GM18873 (cell line): Measurements from ENCODE around the gene HOXC10.

Source experiments
- ATAC-seq: cut with Tn5 transposase; IDR thresholded peaks from one replicate; pipeline ENCODE4 v1.9.1; 2021; ENCODE audit warnings: mild to moderate bottlenecking, moderate library complexity, moderate number of reproducible peaks; ENCODE audit not compliant: unreplicated experiment, low FRiP score

The HOXC10 gene

DNA sequence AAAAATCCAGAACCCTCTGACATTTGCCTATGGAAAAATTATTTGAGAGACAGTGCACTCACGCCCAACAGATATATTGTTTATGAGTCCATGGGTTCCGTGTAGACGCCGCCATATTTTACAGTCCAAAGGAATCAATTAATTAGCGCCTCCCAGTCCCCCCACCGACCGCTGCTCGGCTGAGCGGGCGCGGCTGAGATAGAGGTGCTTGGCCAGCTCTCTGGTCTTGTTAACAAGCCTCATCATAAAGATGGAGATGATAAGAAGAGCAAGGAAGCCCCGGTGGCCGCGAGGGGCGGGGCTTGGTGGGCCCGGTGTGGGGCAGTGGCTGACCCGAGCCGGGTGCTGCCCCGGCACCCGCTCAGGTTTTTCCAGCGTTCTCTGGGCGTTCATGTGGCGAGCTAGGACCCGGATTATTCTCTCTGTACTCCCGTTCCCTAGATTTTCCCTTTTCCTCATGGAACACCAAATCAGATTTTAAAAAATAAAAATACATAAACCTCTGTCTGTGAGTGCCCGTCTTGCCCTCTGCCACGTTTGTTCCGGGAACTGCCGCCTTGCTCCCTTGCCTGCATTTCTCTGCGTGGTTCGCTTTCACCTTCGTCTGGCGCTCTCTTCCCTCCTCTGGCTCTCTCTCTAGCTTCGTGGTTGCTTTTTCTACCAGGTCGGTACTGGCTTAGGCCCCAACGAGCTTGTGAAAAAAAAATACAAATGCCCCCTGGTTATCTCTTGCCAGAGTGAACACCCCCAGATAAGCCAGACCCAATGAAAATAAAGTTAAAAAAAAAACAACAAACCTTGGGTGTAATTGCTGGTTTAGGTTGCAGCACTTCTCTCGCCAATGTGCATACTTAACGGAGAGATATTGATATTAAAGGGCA, 21.3 kb upstream of the HOXC10 start:
- ATAC-seq, result no peak

DNA sequence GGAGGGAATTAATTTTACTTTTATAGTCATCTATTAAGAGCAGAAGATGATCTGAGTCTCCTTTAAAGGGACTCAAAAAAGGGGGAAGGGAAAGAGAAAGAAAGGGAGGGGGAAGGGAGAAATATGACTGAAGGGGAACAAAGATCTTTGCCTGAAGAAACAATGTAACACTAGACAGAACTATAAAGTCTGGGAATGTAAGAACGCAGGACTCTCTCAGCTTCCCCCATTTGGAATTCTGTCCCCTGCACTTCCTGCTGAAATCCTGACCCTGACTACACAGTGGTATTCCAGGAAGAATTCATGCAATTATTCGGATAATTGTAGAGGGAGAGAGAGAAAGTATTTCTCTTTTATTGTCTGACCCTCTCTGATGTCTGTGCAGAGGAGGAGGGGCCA, 20.6 kb upstream of the HOXC10 start:
- ATAC-seq, result no peak

DNA sequence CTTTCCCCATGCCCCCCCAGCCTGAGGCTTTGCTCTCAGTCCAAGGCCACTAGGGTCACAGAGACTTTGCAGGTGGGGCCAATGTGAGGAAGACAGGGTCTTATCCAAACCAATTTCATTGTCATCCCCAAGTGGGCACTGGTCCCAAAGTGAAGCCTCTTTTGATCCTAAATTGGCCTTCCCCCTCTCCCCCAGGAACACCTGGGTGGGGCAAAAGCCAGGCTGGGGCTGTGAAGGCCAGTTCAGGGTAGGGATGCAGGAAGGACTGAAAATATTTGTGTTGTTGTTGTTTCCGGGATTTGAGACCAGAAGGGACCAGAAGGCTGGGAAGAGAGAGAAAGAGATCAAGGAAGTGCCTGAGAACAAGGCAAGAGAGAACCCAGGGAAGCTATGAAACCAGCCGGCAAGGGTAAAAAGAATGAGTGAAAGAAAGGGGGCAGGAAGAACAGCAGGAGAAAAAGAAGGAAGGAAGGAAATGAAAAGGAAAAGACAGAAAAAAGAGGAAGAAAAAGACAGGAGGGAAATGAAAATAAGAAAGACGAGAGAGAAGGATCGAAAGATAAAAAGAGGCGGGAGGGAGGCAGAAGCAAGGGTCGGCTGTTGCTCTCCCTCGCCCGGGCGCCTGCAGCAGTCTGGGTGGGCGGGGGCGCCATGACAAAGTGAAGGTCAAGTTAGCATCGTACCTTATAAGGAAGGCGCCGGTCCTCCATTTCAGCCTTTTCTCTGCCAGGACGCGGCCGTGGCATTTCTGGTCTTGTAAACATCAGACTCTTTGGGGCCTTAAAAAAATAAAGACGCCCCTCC, 19.5 kb upstream of the HOXC10 start:
- ATAC-seq, result no peak

DNA sequence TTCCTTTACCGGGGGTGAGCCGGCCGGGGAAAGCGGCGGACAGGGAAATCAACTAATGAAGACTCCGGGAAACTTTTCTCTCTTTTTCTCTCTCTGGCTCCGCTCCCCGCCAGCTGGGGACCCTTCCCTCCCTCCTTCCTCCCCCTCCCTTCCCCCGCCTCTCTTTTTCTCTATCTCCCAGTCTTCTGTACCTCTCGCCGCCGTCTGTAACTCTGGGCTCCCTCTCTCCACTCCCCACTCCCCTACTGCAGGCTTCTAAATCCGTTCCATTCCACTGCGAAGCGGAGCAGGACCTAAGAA, 18.9 kb upstream of the HOXC10 start:
- ATAC-seq, result no peak

DNA sequence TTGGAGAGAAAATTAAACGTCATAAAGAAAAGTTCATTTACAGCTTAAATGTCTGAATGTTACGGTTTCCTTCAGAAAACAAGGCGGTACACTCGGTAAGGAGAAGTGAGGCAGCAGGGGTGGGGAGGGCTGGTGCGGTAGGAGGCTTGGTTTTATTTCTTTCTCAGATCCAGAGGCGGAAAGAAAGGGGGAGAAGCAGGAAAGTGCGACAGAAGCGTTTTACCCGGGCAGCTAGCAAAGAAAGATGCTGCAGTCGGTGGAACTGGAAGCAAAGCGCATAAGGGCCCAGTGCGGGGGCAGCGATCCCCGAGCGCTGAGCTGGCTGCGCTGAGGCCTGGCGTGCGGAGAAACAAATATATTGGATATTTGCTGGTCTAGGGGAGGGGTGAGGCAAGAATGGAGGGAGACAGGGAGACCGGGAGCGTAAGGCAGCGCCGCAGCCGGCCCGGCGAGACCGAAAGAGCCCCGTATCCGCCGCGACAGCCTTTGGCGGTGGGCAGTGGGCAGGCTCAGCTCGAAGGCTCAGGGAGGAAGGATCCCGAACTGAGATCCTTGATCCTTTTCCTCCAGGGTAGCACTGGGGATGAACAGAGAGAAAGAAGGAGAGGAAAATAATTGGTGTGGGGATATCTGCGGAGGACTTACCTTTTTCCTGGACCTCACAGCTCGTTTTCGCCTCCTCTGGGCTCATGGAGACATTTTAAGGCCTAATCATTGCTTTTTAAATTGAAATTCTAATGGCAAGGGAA, 18.4 kb upstream of the HOXC10 start:
- no peak for ATAC-seq

DNA sequence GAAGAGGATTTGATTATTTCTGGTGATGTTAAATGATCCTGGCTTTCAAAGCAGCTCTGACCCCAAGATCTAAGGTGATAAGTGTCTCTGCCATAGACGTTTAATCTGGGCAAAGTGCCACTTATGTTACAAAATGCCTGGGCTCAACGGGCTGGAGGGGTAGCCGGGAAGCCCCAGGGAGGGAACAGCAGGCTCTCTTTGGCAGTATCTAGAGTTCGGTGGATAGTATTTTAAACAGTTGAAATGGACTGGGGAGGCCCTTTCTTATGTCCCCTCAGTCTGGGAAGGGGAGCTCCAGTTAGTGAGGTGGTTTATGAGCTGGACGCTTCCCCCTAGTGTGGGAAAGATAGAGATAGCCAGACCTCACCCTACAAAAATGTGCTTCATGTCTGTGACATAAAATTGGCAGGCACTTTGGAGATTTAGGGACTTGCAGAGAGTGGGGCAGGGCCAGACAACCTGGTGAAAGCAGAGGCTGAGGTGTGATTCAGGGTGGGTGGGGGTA, 17.5 kb upstream of the HOXC10 start:
- no peak for ATAC-seq

DNA sequence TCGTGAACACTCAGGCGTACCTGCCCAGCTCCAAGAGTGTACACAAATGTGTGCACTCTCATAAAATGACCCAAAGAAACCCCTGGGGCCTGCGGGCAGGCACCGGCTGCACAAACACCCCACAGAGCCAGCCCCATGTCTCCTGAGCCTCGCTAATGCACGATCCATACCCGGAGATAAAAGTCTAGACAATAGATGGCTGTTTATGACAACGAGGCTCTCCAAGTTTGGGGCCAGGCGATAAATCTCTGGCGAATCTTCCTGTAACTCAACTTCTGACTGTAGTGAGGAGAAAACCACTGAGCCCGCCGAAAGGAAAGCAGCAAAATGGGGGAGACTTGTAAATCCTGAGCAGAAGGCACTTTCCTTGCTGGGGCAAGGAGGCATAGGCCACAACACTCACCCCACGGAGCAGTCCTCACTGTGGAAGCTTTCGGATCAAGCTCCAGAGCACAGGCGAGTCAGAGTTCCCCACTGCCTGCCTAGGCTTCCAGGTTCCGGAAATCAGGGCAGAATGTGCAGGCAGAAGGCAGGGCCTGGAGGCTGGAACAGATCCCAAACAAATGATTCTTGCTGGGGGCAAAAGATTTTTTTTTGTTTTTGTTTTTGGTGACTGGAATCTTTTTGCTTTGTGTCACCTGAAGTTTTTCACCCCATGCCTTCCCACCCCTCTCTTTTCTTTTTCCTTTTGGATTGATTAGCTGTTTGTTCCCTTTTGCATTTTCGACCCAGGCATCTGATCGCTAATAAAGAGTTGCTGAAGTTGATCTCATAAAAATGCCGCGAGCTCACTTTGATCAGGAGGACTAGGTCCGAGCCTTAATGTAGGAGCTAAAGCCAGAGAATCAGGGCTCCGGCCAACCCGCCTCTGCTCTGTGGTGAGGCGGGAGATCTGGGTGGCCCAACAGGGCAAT, 16.5 kb upstream of the HOXC10 start:
- ATAC-seq, result no peak

DNA sequence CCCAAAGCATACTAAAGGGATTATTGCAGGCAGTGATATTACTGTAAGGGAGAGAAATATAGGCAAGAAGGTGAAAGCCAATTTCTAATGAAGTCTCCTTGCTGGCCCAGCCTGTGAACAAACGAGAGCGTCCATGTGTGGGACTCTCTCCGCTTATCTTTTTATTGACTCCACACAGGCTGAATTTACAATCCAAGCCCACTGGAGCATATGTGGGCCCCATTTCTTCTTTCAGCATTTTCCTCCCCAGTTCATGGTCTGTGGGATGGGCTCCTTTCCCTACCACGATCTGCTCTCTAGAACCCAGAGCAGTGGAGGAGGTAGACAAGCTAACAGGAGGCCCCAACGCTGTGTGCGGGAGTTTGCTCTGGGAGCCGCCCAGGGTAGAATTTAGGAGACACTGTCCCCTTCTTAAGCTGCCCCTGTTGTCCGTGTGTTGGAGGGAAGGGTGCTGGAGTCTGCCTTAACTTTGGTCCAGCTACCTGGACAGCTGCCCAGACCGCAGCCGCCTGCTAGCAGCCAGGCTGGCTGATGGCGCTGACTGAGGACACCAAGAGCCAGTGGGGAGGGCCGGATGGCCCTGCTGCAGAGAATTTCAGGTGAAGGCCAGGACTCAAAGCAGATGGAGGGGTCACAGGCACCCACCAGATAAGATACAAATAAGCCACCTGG, 15.2 kb upstream of the HOXC10 start:
- ATAC-seq, result no peak

DNA sequence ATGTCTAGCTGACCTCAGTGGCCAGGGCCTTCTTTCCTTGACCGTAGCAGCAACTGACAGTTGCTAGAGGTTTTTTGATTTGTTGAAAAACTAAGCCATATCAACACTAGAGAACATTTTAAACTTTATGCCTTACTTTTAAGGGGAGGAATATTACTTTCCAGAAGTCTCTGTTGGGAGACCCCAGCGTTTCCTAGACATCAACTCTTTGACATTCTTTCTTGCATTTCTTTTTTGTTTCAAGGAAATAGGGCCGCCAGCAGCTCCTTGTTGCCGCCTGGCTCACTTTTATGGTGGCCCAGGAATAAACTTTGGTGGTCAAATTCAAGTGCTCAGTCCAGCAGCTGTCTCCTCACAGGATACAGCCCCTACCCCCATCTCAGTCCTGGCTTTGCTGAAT, 14.5 kb upstream of the HOXC10 start:
- no peak for ATAC-seq

DNA sequence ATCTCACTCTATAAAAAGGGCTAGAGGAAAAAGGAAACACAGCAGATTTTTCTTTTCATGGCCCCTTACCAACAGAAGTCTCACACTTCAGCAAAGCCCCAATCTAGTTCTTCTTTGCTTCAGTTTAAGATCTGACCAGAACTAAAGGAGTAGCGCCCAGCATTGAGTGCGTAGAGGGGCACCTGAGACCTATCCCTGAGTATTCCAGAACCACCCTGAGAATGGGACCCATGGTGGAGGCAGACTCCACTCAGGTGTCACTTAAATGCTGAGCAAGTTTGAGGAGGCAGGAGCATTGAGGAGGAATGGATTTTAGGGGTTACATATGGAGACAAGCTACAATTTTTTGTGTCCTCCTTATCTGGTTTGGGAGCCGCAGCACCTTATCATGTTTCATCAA, 13.8 kb upstream of the HOXC10 start:
- ATAC-seq, result no peak

DNA sequence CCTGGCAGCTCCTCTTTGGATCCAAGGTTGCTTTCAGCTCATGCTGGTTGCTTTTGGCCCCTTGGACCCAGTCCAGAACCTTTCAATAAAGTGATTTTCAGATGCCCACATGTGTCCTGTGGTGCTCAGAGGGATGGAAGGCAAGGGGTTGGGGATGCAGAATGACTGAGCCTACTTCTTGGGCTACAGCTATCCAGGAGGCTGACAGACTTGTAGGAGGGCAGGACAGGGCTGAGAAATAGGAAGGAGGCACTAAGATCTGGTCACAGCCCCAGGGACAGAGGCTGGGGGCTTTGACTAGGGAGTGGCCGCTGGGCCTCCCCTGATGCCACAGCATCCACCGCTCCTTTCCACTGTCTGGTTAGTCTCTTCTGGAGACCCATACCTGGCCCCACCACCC, 13.3 kb upstream of the HOXC10 start:
- ATAC-seq, result no peak

DNA sequence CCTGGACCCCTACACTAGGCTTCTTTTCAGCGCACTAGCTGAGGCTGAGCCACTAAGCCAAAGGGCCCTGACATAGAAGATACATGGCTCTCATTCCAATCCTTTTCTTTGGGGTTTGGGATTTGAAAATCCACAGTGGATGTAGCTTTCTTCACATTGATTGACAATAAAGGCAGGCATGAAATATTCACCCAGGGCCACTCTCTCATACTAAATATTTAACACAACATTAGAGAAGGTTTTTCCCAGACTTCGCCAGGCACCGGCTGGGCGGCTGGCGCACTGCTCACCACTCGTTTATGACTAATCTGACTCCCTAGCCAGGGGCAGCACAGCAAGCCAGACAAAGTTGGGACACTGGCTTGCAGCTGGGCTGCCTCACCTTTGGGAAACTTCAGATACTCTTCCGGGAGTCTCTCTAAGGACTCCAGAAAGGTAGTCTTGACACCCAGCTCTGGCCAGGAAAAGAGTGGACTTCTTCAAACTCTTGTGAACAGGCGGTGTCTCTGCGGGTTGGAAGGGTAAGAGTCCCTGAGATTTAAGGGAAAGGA, 12.7 kb upstream of the HOXC10 start:
- no peak for ATAC-seq

DNA sequence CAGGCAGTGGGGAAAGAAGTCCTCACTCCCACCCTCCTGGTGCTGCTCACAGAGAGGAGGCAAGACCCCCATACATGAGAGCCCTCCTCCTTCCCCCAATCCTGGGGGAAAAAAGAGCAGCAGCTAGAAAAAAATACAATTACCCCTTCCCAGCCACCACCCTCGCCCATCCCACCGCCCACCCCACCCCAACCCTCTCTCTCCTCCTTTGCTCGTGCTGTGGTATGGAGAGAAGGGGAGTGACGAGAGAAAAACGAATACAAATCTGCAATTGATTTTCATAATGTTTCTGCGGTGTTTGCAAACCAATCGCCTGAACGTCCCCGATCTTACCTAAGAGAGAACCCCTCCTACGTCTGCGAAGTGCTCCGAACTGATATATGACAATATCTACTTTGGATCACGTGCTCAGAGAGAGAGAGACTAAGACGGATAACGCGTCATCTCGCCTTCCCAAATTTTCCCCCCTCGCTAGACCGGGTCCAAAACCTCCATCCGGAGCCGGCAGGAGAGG, 12.2 kb upstream of the HOXC10 start, which contains the start of gene HOXC11:
TSS of gene HOXC11 (plus strand) at position 405 of the 514 bp plus-strand sequence. CDS start 116 bp downstream, outside the sequence.
- no peak for ATAC-seq

DNA sequence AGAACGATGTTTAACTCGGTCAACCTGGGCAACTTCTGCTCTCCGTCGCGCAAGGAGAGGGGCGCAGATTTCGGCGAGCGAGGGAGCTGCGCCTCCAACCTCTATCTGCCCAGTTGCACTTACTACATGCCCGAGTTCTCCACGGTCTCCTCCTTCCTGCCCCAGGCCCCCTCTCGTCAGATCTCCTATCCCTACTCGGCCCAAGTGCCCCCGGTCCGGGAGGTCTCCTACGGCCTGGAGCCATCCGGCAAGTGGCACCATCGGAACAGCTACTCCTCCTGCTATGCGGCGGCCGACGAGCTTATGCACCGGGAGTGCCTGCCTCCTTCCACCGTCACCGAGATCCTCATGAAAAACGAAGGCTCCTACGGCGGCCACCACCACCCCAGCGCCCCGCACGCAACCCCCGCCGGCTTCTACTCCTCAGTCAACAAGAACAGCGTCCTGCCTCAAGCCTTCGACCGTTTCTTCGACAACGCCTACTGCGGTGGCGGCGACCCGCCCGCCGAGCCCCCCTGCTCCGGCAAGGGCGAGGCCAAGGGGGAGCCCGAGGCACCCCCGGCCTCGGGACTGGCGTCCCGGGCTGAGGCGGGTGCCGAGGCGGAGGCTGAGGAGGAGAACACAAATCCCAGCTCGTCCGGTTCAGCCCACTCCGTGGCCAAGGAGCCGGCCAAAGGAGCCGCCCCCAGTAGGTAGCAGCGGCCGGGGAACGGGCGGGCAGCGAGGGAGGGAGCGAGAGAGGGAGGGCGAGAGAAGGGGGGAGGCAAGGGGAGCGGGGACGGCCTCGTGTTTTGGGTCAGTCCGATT, 11.5 kb upstream of the HOXC10 start:
- no peak for ATAC-seq

DNA sequence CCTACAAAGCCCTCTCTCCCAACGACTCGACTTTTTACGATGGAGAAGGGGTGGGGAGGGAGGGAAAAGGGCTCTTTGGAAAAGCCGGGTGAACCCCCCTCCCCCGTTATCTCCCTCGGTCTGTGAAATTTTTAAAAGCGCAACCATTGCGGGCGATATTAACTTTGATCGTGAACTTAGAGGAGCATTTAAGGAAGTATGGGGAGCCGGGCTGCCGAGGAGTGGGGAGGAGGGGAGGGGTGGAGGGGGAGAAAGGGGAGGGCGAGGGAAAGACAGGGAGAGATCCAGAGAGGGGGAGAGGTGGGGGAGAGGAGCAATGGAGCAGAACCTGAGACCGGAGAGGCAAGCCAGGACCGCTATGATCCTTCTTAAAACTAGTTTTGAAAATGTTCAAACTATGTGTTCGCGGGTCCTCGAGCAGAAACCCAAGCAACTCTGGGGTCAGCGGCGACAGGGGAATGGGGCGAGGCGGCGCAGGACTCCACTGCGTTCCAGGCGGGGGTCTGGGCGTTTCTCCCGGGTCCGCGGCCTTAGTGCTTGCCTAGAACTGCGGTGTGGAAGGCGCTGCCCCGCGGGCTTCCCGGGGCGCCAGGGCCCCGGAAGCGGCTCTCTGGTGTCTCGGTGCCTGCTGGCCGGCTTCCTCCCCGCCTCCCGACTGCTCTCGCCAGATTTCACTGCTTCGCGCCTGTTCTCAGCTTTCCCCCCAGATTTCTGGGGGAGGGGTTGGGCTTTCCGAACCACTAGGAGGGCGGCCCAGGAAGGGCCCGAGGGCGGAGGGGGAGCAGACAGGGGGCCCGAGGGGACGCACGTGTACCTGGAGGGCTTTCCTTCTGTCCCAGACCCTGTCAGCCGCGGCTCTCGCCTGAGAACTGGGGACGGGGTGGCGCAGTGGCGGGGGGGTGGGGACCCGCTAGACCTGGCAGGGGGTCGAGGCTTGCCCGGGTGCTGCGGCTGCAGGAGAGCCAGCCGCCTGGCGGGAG, 10.6 kb upstream of the HOXC10 start, which contains the start of gene HOTAIR:
TSS of gene HOTAIR (minus strand) at position 871 of the 980 bp plus-strand sequence.
- ATAC-seq, result no peak

DNA sequence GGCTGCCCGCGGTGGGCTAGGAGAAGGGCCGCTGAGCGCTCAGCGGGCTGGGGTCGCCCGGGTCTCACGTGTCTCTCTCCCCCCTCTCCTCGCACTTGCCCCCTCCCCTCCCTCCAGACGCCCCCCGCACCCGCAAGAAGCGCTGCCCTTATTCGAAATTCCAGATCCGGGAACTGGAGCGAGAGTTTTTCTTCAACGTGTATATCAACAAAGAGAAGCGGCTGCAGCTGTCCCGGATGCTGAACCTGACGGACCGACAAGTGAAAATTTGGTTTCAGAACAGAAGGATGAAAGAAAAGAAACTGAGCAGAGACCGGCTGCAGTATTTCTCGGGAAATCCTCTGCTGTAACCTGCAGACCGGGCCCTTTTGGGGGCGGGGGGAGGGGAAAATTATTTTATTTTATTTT, 9.9 kb upstream of the HOXC10 start:
- no peak for ATAC-seq
